ENCODE measurements around the gene NCEH1.

- TF ChIP-seq, protein P1, sequence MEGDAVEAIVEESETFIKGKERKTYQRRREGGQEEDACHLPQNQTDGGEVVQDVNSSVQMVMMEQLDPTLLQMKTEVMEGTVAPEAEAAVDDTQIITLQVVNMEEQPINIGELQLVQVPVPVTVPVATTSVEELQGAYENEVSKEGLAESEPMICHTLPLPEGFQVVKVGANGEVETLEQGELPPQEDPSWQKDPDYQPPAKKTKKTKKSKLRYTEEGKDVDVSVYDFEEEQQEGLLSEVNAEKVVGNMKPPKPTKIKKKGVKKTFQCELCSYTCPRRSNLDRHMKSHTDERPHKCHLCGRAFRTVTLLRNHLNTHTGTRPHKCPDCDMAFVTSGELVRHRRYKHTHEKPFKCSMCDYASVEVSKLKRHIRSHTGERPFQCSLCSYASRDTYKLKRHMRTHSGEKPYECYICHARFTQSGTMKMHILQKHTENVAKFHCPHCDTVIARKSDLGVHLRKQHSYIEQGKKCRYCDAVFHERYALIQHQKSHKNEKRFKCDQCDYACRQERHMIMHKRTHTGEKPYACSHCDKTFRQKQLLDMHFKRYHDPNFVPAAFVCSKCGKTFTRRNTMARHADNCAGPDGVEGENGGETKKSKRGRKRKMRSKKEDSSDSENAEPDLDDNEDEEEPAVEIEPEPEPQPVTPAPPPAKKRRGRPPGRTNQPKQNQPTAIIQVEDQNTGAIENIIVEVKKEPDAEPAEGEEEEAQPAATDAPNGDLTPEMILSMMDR (conservative IDR thresholded peaks at IDR 0.05) = no peak
- TF ChIP-seq EZH2 (IDR thresholded peaks at IDR 0.05; ENCODE audit: low read depth) = no peak
These were observed 11.8 kb downstream of the NCEH1 start for GRCh38 chr3:172699031-172699430.
